ENCODE data around the gene ARHGEF11. TPM values are rescaled to one million over a fixed set of nuclear protein-coding genes. Genes with fewer than 3 reads are reported as not detected.

The ARHGEF11 gene
- total and polyA plus RNA-seq, 9 of the 15 experiments (the other 6 are each of a cell fraction or from before 2014, with no cell fraction given) = 0.14 to 15.5 (median 9.0) TPM

DNA sequence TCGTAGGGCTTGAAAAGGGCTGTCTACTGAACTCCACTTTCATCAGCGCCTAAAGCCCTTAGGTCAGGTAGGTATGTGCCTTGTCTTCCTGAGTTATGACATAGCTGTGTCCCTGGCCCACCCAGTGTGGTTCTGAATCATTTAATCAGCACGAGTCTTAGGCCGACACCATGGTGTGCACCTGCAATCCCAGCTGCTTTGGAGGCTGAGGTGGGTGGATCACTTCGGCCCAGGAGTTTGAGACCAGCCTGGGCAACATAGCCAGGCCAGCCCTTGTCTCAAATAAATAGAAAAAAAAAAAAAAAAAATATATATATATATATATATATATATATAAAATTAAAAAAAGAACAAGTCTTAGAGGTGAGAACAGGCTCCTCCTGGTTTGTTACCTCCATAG, 109.4 kb downstream of the ARHGEF11 start:
- TF ChIP-seq ZNF282 (CRISPR knock-in tag; IDR thresholded peaks at IDR 0.05) (no peak), ESRRB (CRISPR knock-in tag; IDR thresholded peaks at IDR 0.05; ENCODE audit: borderline replicate concordance) (no peak), TBL1XR1 (IDR thresholded peaks at IDR 0.05; ENCODE audit: low read length in 2 of 2) (no peak), GATAD2A (IDR thresholded peaks at IDR 0.05) (no peak), CBFA2T2 (conservative IDR thresholded peaks at IDR 0.05) (no peak), XRCC4 (IDR thresholded peaks at IDR 0.05; ENCODE audit: extremely low read depth, insufficient read depth, insufficient read length) (no peak), RAD51 (IDR thresholded peaks at IDR 0.05; ENCODE audit: borderline replicate concordance, low read depth) (no peak)
- TF ChIP-seq, protein P1, sequence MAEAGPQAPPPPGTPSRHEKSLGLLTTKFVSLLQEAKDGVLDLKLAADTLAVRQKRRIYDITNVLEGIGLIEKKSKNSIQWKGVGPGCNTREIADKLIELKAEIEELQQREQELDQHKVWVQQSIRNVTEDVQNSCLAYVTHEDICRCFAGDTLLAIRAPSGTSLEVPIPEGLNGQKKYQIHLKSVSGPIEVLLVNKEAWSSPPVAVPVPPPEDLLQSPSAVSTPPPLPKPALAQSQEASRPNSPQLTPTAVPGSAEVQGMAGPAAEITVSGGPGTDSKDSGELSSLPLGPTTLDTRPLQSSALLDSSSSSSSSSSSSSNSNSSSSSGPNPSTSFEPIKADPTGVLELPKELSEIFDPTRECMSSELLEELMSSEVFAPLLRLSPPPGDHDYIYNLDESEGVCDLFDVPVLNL (CRISPR knock-in tag; IDR thresholded peaks at IDR 0.05; ENCODE audit: low read depth) = no peak
- TF ChIP-seq, protein P2, sequence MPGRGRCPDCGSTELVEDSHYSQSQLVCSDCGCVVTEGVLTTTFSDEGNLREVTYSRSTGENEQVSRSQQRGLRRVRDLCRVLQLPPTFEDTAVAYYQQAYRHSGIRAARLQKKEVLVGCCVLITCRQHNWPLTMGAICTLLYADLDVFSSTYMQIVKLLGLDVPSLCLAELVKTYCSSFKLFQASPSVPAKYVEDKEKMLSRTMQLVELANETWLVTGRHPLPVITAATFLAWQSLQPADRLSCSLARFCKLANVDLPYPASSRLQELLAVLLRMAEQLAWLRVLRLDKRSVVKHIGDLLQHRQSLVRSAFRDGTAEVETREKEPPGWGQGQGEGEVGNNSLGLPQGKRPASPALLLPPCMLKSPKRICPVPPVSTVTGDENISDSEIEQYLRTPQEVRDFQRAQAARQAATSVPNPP (IDR thresholded peaks at IDR 0.05; ENCODE audit: borderline replicate concordance, insufficient read depth, insufficient read length) = no peak
- Histone ChIP-seq H3K9ac (ENCODE audit: insufficient read depth in 1 of 2, low read depth in 2 of 2, low read length in 2 of 2) (no peak overlapping the region), H3K4me2 (ENCODE audit: insufficient read depth, low read length) (no peak overlapping the region), H3K27me3 (ENCODE audit: control insufficient read depth in 2 of 2, insufficient read depth in 2 of 2, low read length in 2 of 2) (no peaks in the 10 kb centered on the region), H3K9me3 (replicated peaks; ENCODE audit: control insufficient read depth, insufficient read depth, low read depth, low read length) (no peaks in the 10 kb centered on the region), H3K4me3 (no peak overlapping the region), H4K20me1 (replicated peaks; ENCODE audit: control insufficient read depth, insufficient read depth, low read length) (no peaks in the 10 kb centered on the region; the same call in 1 of the 2 replicates), H3K79me2 (ENCODE audit: control insufficient read depth, insufficient read depth, low read length) (no peaks in the 10 kb centered on the region), H3K9me1 (ENCODE audit: control insufficient read depth, insufficient read depth, low read length) (peaks cover 3% of the 10 kb centered on the region), H3K36me3 (ENCODE audit: control insufficient read depth, insufficient read depth, low read length) (peaks cover 16% of the 10 kb centered on the region; the same call in 1 of the 3 replicates), H3K4me1 (replicated peaks in 1 of 2; ENCODE audit: control insufficient read depth in 2 of 2, insufficient read depth in 2 of 2, low read length in 2 of 2) (no peaks in the 10 kb centered on the region; a peak in 1 of 5 replicates), H2AFZ (ENCODE audit: low read depth, low read length) (no peak overlapping the region), H3K27ac (ENCODE audit: extremely low read depth, low read depth, low read length) (no peak overlapping the region)
- in situ Hi-C loops (cut with MboI) = no loop called here
- BruUV-seq (replicated peaks) = no TSS peak
- no peak for ATAC-seq
- ChIA-PET POLR2A (interaction anchor here (0.6 kb wide), 1 partner anchor 55 kb away, joined by 3 read pairs; no protein-coding TSS in a partner anchor), CTCF (ENCODE audit: low intra/inter-chr PET ratio) (no interaction called here)
- DNase-seq (ENCODE audit: extremely low read depth in 1 of 4, low spot score in 3 of 4) = no peak
- FAIRE-seq = no peak
- intact Hi-C loops (cut with micrococcal nuclease) = no loop called here
- WGBS (ENCODE audit: insufficient coverage, low coverage, missing lambda C conversion rate) = 79% methylated on average over 5 of the region's 5 CpGs

Data from K562 (cell line).